VCaP (cell line): Measurements from ENCODE around the gene ETFB.
A peak's percentile ranks its signal among the peaks of the same experiment; 100 is the strongest.

Experiments
- H3K27ac ChIP-seq: fragments of 450-650 bp; 2 replicates; pipeline ENCODE4 v1.5.1; 2017
- CTCF ChIP-seq: fragments of 450-650 bp; conservative IDR thresholded peaks from 2 replicates; pipeline ENCODE4 v1.5.1; 2017; ENCODE audit warnings: mild to moderate bottlenecking, moderate library complexity

Gene ETFB

DNA sequence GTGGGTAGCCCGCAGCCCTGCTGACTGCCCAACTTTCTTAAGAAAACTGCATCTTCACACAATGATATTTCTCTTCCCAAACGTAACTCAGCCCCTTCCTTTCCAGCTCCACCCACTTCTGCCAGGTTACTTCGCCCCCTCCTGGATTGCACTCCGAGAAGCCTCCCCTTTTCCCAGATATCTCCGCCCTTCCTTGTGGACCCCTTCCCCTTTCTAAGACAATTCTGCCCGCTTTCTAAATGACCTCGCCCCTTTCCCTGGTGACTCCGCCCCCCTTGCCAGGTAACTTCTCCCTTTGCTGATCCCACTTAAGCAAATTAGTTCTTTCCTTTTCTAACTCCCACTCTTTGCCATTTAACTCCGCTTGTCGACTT lies 26.9 kb downstream of the ETFB start:
- H3K27ac ChIP-seq: peak overlapping the region; percentile 57

GRCh38 chr19:51338563-51339312 lies 27.4 kb downstream of the ETFB start:
- peak overlapping the region; percentile 57 for H3K27ac ChIP-seq

More for the DNA sequence above, 26.9 kb downstream of the ETFB start:
- TF ChIP-seq CTCF: no peak

GRCh38 chr19:51337861-51338562 lies 28.2 kb downstream of the ETFB start:
- peak overlapping the region; percentile 57; the same call in 1 of the 2 replicates for H3K27ac ChIP-seq
- TF ChIP-seq CTCF: no peak

More at GRCh38 chr19:51338563-51339312, 27.4 kb downstream of the ETFB start:
- peak; percentile 98 for TF ChIP-seq CTCF

DNA sequence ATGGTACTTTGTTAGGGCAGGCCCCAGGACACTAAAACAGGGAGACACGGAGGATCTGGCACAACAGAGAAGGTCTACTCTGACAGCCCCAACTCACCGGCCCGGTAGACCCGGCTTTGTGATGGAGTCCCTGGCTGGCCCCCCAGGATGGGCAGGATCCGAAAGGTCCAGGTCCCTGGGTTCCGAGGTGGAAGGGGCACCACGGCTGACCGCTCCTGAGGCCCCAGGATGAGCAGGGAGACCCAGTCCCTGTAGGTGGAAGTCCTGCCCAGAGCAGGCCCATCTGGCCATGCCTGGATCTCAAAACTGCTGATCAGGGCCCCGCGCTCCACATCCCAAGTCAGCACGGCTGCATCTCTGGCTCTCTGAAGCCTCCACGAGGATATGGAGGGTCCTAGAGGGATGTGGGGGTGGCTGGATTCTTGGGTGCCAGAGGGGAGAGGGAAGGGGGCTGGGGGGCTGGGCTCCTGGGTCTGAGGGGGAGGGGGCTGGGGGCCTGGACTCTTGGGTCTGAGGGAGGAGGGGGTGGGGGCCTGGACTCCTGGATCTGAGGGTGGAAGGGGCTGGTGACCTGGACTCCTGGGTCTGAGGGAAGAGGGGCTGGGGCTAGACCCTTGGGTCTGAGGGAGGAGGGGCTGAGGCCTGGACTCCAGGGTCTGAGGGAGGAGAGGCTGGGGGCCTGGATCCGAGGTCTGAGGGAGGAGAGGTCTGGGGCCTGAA lies 28.9 kb downstream of the ETFB start:
- no peak overlapping the region for H3K27ac ChIP-seq
- no peak for TF ChIP-seq CTCF

DNA sequence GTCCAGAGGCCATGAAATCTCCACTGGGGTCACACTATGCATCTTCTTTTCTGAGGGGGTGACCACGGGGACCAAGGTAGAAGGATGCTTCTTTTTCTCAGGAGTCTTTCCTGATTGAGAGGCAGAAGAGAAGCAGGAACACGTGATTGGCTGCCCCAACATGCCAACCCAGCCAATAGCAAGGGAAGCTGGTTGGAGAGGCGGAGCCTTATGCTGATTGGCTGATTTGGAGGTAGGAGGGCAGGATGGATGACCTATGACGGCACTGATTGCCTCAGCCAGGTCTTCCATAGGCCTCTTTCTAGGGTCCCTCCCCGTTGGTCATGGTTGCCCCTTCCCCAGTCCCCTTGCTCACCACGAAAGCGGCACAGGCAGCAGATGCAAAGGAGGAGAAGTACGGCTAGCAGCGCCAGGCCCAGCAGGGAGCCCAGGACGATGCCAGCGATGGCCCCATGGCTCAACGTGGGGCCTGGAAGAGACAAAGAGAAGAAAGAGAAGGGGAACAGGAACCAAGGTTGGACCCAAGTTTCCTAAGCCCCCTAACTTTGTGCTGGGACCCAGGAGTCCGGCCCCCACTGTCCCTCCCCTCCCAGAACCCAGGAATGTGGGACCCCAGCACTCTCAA lies 32.2 kb downstream of the ETFB start:
- no peak for TF ChIP-seq CTCF
- no peak overlapping the region for H3K27ac ChIP-seq

DNA sequence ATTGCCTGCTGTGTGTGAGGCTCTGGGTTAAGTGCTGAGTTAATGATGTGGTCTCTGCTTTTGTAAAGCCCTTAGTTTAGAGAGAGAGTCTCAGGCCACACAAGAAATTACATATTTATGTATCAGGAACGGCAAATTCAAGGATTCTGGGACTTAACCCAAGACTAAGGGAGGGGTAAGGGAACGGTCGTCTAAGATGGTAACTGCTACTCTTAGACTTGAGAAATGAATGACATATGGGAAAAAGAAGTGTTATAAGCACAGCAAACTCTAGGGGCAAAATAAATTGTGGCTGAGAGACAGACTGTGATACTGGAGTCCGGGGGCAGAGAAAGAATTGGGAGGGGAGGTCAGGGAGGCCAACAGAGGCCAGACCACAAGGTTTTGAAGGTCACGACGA lies 34.5 kb downstream of the ETFB start:
- TF ChIP-seq CTCF: no peak
- H3K27ac ChIP-seq: no peak overlapping the region

DNA sequence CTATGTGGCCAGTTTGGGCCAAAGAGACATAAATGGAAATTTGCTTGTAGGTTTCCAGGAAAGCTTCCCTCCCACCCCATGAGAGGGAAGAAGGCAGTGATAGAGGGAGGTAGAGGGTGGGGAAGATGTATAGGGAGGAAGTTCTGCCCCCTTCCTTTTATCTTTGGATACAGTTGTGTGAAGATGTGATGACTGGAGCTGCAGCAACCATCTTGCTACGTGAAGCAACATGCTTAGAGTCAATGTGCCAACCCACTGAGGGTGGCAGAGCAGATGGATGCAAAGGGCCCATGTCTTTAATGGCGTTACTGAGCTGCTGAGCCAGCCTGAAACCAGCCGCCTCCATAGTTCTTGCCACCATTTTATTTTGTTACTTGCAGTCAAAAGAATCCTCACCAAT lies 35.0 kb downstream of the ETFB start:
- H3K27ac ChIP-seq: no peak overlapping the region
- TF ChIP-seq CTCF: no peak
